DOHH2 (cell line): ENCODE measurements around the gene KCTD3.

Experiments
- H3F3A ChIP-seq: fragments of 200-600 bp; sonication (generic), shearing (Covaris generic); 2 replicates; pipeline ENCODE4 v1.6.0; 2016; ENCODE audit warnings: antibody characterized with exemption, mild to moderate bottlenecking; ENCODE audit not compliant: control insufficient read depth, insufficient read depth
- H3K27ac ChIP-seq: fragments of 200-600 bp; sonication (generic); 2 replicates; pipeline ENCODE4 v1.5.1; 2014; ENCODE audit warnings: low read depth, mild to moderate bottlenecking, low read length, moderate library complexity
- H3K27me3 ChIP-seq: fragments of 200-600 bp; sonication (generic); 2 replicates; pipeline ENCODE4 v1.6.1; 2014; ENCODE audit warnings: mild to moderate bottlenecking, low read length, mixed read lengths; ENCODE audit not compliant: control insufficient read depth
- H3K36me3 ChIP-seq: fragments of 200-600 bp; sonication (generic); 2 replicates; pipeline ENCODE4 v1.6.1; 2014; ENCODE audit warnings: mild to moderate bottlenecking, low read length, moderate library complexity, mixed read lengths; ENCODE audit not compliant: control insufficient read depth
- H3K4me1 ChIP-seq: fragments of 200-600 bp; sonication (generic); 2 replicates; pipeline ENCODE4 v1.6.1; 2014; ENCODE audit warnings: mild to moderate bottlenecking, low read length, mixed read lengths; ENCODE audit not compliant: control insufficient read depth
- H3K4me2 ChIP-seq: fragments of 200-600 bp; sonication (generic); 2 replicates; pipeline ENCODE4 v1.6.0; 2014; ENCODE audit warnings: mild to moderate bottlenecking, low read length, moderate library complexity
- H3K4me3 ChIP-seq: fragments of 200-600 bp; sonication (generic); 2 replicates; pipeline ENCODE4 v1.5.1; 2014; ENCODE audit warnings: mild to moderate bottlenecking, low read length, mixed read lengths
- H3K79me2 ChIP-seq: fragments of 200-600 bp; sonication (generic); 2 replicates; pipeline ENCODE4 v1.6.1; 2014; ENCODE audit warnings: mild to moderate bottlenecking, low read length, mixed read lengths; ENCODE audit not compliant: control insufficient read depth
- H3K9me2 ChIP-seq: fragments of 200-600 bp; sonication (generic); replicated peaks from 2 replicates; pipeline ENCODE4 v1.6.1; 2014; ENCODE audit warnings: mild to moderate bottlenecking, low read length, mixed read lengths; ENCODE audit not compliant: control insufficient read depth
- H3K9me3 ChIP-seq: fragments of 200-600 bp; sonication (generic); 2 replicates; pipeline ENCODE4 v1.6.1; 2014; ENCODE audit warnings: antibody characterized with exemption, low read length, mixed read lengths; ENCODE audit not compliant: control insufficient read depth, insufficient read depth
- H4K20me1 ChIP-seq: fragments of 200-600 bp; sonication (generic); 2 replicates; pipeline ENCODE4 v1.6.0; 2014; ENCODE audit warnings: low read depth, mild to moderate bottlenecking, antibody characterized with exemption, low read length, moderate library complexity; ENCODE audit not compliant: control insufficient read depth, insufficient read depth
- CTCF ChIP-seq: fragments of 200-600 bp; sonication (generic); IDR thresholded peaks from one replicate; pipeline ENCODE4 v1.5.1; 2014; ENCODE audit warnings: antibody characterized with exemption, mild to moderate bottlenecking, low read depth, low read length; ENCODE audit not compliant: poor library complexity, severe bottlenecking
- EZH2phosphoT487 ChIP-seq: fragments of 200-600 bp; sonication (generic); IDR thresholded peaks from 2 replicates; pipeline ENCODE4 v1.6.1; 2017; ENCODE audit warnings: borderline replicate concordance, mild to moderate bottlenecking, antibody characterized with exemption, low read length, moderate library complexity, mixed read lengths

KCTD3 gene

GRCh38 chr1:215521279-215521678 lies 45.8 kb upstream of the KCTD3 start:
- Histone ChIP-seq H3K27ac (no peak overlapping the region), H3K36me3 (no peaks in the 10 kb centered on the region), H3K4me3 (no peak overlapping the region), H3K9me2 (no peaks in the 10 kb centered on the region), H3K4me1 (no peaks in the 10 kb centered on the region), H3K79me2 (no peaks in the 10 kb centered on the region), H3F3A (no peaks in the 10 kb centered on the region), H3K4me2 (no peak overlapping the region), H4K20me1 (no peaks in the 10 kb centered on the region), H3K9me3 (no peaks in the 10 kb centered on the region), H3K27me3 (no peaks in the 10 kb centered on the region)
- TF ChIP-seq CTCF (no peak), EZH2phosphoT487 (no peak)

GRCh38 chr1:215523128-215523861 lies 43.8 kb upstream of the KCTD3 start:
- Histone ChIP-seq H3K36me3 (no peaks in the 10 kb centered on the region), H3F3A (no peaks in the 10 kb centered on the region), H3K9me2 (no peaks in the 10 kb centered on the region), H3K4me3 (no peak overlapping the region), H4K20me1 (no peaks in the 10 kb centered on the region), H3K4me2 (no peak overlapping the region), H3K79me2 (no peaks in the 10 kb centered on the region), H3K27me3 (no peaks in the 10 kb centered on the region), H3K27ac (no peak overlapping the region), H3K9me3 (no peaks in the 10 kb centered on the region), H3K4me1 (no peaks in the 10 kb centered on the region)
- TF ChIP-seq EZH2phosphoT487 (no peak), CTCF (peak; percentile 9)

GRCh38 chr1:215523906-215524305 lies 43.2 kb upstream of the KCTD3 start:
- Histone ChIP-seq H3K36me3 (no peaks in the 10 kb centered on the region), H3K4me3 (no peak overlapping the region), H3K9me2 (no peaks in the 10 kb centered on the region), H3K4me2 (no peak overlapping the region), H3K79me2 (no peaks in the 10 kb centered on the region), H4K20me1 (no peaks in the 10 kb centered on the region), H3K4me1 (no peaks in the 10 kb centered on the region), H3K27me3 (no peaks in the 10 kb centered on the region), H3F3A (no peaks in the 10 kb centered on the region), H3K27ac (no peak overlapping the region), H3K9me3 (no peaks in the 10 kb centered on the region)
- TF ChIP-seq EZH2phosphoT487 (no peak), CTCF (no peak)
